Fibroblast of skin of back (primary cell): Measurements from ENCODE around the gene ELP4.

Experiments used
- DNase-seq: peaks from one replicate; pipeline ENCODE4 v3.0.0-alpha.2; 2013

The ELP4 gene

DNA sequence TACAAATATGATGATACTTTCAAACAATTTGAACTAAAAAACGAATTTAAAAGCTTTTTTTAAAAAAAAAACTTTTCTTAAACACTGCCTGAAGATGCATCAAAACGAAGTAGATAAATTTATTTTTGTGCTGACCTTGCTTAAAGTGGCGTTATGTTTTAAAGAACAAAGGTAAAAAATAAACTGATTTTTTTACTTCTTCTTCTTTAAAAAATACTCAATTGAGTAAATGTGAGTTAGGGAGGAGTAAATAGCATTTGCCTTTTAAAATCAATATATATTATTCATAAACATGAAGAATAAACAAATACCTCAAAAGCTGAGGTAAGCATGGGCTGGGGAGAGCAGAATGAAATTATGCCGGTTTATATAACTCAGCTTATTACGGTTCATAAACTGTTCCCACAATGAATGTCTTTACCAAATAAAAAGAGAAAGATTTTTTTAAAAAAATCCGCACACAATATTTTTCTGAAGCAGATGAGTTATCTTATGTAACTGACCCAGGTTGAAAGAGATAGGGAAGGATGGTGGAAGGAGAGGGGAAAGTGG lies 292.5 kb downstream of the ELP4 start:
- no peak for DNase-seq

GRCh38 chr11:31802609-31802989 lies 293.0 kb downstream of the ELP4 start:
- no peak for DNase-seq

GRCh38 chr11:31802990-31803812 lies 293.6 kb downstream of the ELP4 start:
- DNase-seq, result no peak

GRCh38 chr11:31803813-31804311 lies 294.3 kb downstream of the ELP4 start:
- no peak for DNase-seq

DNA sequence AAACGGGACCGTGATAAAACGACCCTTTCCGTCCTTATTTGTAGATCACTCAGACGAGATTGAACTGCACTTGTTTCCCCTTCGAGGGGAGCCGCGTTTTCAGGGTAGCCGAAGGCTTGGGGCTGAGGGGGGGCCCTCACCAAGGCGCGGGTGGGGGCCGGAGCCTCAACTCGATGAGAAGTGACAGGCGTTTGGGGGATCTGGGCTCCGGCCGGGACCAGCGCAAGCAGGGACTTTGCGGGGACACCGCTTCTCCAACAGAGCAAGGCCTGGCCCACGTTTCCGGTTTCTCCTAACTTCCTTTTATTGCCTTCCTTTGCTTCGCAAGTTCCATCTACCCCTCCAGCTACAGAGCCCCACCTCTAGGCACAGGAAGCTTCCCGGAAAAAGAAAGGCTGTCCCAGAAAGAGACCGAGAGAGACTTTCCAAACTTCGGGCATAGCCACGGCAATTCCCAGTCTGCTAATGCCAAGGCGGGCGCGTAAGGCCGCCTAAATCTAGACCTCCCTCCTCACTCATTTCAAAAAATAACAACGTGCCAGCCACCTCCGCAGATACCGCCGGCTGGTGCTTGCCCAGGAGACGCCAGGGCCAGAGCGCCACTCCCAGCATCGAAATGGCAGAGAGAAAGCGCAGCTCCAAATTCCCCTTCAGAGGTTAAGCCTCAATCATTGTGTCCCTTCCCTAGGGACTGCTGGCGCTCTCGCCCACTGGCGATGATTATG lies 294.9 kb downstream of the ELP4 start:
- DNase-seq, result no peak

- no peak for DNase-seq
Observed at GRCh38 chr11:31805037-31805628, 295.6 kb downstream of the ELP4 start.

GRCh38 chr11:31805629-31806185 lies 296.1 kb downstream of the ELP4 start:
- no peak for DNase-seq

DNA sequence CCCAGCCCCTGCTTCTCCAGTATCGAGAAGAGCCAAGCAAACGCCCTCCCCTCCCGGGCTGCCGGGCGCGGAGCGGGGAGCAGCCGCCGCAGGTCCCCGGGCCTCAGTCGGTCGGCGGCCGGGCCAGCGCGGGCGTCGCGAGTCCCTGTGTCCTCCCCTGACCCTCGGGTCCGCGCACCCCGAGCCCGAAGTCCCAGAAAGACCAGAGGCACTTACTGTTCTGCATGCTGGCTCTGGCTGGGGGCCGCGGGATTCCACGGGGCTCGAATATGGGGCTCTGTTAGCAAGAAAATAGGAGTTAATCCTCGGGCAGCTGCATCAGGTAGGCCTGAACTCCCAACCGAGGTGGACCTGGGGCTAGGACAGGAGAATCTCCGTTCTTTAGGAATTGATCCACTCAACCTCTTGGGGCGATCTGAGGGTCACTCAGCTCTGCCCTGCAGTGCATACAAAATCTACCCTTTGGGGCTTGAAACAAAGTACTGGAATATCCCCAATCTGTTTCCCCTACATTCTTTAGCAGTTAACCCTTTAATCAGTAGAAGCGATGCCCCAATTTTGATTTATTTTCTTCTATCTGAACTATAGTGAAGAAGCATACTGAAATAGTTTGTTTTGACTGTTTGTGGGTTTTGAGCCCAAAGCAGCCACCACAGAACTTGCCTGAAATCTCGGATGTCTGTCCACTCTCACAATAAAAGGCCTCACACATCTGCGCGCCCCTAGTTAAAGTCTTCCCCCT lies 296.8 kb downstream of the ELP4 start:
- DNase-seq, result no peak

DNA sequence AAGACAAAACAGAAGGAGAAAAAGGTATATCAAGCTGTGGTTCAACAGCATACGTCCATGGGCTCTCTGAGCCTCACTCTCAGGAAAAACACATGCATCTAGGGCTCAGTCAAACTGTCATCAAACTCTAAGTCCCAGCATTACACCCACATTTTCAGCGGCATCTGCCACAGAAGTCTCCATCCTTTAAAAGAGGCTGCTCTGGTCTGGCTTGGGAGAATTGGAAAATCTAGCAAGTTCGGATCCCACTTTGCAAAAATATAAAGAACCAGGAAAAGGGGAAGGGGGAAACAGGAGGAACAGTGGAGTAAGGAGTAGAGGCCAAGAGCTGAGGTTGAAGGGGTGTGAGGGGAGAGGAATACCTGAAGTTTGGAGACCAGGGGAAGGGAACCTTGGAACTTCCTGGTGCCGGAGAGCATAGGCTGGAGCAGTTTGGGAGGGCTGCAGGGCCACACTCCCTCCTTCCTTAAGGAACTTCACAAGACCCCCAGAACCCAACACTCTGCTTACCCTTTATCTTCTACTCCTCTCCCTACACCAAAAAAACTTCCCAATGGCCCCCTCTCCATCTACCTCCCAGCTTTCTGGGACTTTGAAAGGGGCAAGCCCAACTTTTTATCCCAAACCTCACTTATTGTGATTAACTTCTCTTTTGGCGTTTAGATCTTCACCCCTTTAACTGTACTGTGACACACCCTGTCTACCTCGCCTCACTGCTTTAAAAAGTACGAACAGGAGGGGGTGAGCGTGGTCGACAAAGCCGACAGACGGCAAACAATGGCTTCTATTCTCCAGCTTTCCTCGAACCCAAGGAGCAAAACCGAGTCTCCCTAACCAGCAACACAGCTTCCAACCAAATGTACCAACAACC lies 297.6 kb downstream of the ELP4 start:
- no peak for DNase-seq

DNA sequence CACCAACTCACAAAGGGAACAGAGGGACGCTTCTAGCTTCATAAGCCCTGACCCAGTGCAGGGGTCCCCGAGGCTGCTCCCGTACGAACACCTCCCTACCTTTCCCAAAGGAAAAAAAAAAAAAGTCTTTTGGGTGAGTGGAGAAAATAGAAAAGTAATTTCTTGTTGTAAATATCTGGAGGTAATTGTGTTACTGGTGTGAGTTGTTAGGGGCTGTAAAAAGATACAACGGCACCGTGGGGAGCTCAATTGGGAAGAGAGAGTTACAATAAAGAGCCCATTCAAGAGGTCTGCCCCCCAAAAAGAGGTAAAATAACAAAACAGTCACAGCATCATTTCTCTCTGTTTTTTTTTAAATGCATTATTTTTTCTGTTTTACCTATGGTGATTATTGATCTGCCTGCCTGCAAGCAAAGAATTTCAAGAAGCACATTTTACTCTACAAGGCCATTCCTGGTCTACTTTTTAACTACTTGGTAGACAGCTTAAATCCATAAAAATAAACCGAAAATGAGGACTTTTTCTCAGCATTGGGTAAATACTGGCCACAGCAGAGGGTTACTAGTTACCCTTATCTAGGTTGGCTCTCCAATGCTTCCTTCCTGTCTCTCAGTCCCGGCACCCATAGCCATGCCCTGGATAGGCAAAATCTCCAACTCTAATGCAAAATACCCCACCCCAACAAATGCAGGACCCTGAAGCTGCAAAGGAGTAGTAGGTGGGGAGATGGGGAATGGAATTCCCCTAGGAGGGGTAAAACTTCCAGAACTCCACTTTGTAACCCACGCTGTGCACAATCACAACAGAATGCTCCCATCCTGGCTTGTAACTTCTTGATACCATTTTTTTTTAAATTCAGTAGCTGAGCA lies 298.5 kb downstream of the ELP4 start:
- no peak for DNase-seq

- no peak for DNase-seq
Observed at GRCh38 chr11:31808721-31809540, 299.4 kb downstream of the ELP4 start.

- no peak for DNase-seq
Observed at GRCh38 chr11:31809541-31809856, 299.9 kb downstream of the ELP4 start.

GRCh38 chr11:31809857-31810778 lies 300.6 kb downstream of the ELP4 start:
- DNase-seq, result peak; percentile 46

- DNase-seq, result no peak
Observed at GRCh38 chr11:31810779-31811647, 301.4 kb downstream of the ELP4 start, which contains the start of gene PAX6. PAX6 (minus strand) TSS chr11:31811322; CDS start chr11:31806411, 4,911 bp downstream.

- DNase-seq, result no peak
Observed at GRCh38 chr11:31812383-31813381, 303.1 kb downstream of the ELP4 start.
